Panc1 (cell line): Measurements from ENCODE around the gene IDUA. TPM values are rescaled to one million over a fixed set of nuclear protein-coding genes. Genes with fewer than 3 reads are reported as not detected.

Experiments
- ATAC-seq: fragments of 200-7000 bp; cut with Tn5 transposase; 2 replicates; pipeline ENCODE4 v1.9.1; 2020; ENCODE audit warnings: mild to moderate bottlenecking, moderate library complexity
- BruUV-seq: library from RNA; stranded (reverse); fragments of 400-500 nt; replicated peaks from 2 replicates; lab custom pipeline; 2021; lab: Mats Ljungman, UMichigan
- CTCF ChIA-PET: fragments of 300-600 bp; sonication (Branson Sonifier 250); formaldehyde crosslinking; loops from one replicate; lab custom pipeline; 2022; ENCODE audit warnings: antibody characterized with exemption; lab: Charles Lee
- POLR2A ChIA-PET: fragments of 300-600 bp; sonication (Branson Sonifier 250); formaldehyde crosslinking; loops from one replicate; lab custom pipeline; 2022; ENCODE audit warnings: antibody characterized with exemption; lab: Charles Lee
- DNase-seq: peaks from one replicate; pipeline ENCODE4 v3.0.0-alpha.2; 2010; ENCODE audit warnings: low read depth, low spot score
- H3K27ac ChIP-seq: 2 replicates; pipeline ENCODE4 v1.5.1; 2011; ENCODE audit warnings: mild to moderate bottlenecking, low read length, inconsistent platforms
- H3K27me3 ChIP-seq: fragments of 200-500 bp; sonication (Bioruptor generic); 2 replicates; pipeline ENCODE4 v1.6.0; 2014; ENCODE audit warnings: low read length, inconsistent platforms; ENCODE audit not compliant: control insufficient read depth, insufficient read depth
- H3K36me3 ChIP-seq: fragments of 200-500 bp; sonication (Bioruptor generic); 2 replicates; pipeline ENCODE4 v1.5.1; 2014; ENCODE audit warnings: inconsistent platforms, mild to moderate bottlenecking, low read length, moderate library complexity; ENCODE audit not compliant: control insufficient read depth, insufficient read depth
- H3K4me1 ChIP-seq: 2 replicates; pipeline ENCODE4 v1.5.1; 2011; ENCODE audit warnings: inconsistent platforms, mild to moderate bottlenecking, low read length, moderate library complexity; ENCODE audit not compliant: control insufficient read depth, insufficient read depth
- H3K4me3 ChIP-seq, 2 experiments: 2 replicates each; pipeline ENCODE4 v1.5.1; 2011 to 2012; ENCODE audit warnings: low read depth in 2 of 2, low read length in 2 of 2, mild to moderate bottlenecking in 2 of 2, inconsistent platforms in 1 of 2, moderate library complexity in 1 of 2
- H3K9me3 ChIP-seq: fragments of 200-500 bp; sonication (Bioruptor generic); 2 replicates; pipeline ENCODE4 v1.5.1; 2014; ENCODE audit warnings: low read depth, mild to moderate bottlenecking, inconsistent platforms, low read length, moderate library complexity; ENCODE audit not compliant: control insufficient read depth, insufficient read depth
- POLR2AphosphoS5 ChIP-seq: IDR thresholded peaks from 2 replicates; pipeline ENCODE4 v1.6.1; 2012; ENCODE audit warnings: mild to moderate bottlenecking, low read depth, low read length, moderate library complexity
- SIN3A ChIP-seq: IDR thresholded peaks from 2 replicates; pipeline ENCODE4 v1.6.1; 2012; ENCODE audit warnings: low read depth, mild to moderate bottlenecking, low read length, moderate library complexity, borderline replicate concordance; ENCODE audit not compliant: insufficient read depth
- TCF7L2 ChIP-seq: IDR thresholded peaks from 2 replicates; pipeline ENCODE4 v1.6.1; 2011; ENCODE audit warnings: mild to moderate bottlenecking, low read depth, low read length, inconsistent platforms
- in situ Hi-C: cut with HindIII; loops from 2 replicates; pipeline ENCODE4 v1.10.0; 2016; ENCODE audit warnings: low sequenced_read_pairs, low pct_unique_long_range_greater_than_20kb
- intact Hi-C: fragments of 100-400 bp; cut with micrococcal nuclease; formaldehyde crosslinking; loops from one replicate; pipeline ENCODE4 v1.10.0; 2022; ENCODE audit not compliant: unreplicated experiment
- total RNA-seq: library from RNA; stranded (reverse); gene quantifications from one replicate; pipeline ENCODE4 v1.2.1, GENCODE V29; 2021; ENCODE audit not compliant: unreplicated experiment
- TF ChIP-seq, protein P1 (sequence below): fragments of 450-650 bp; IDR thresholded peaks from 2 replicates; pipeline ENCODE4 v1.5.1; 2017; ENCODE audit warnings: mild to moderate bottlenecking
- TF ChIP-seq, protein P2 (sequence below), 2 experiments: IDR thresholded peaks; 2 replicates each; pipeline ENCODE4 v1.6.1; 2011 to 2012; ENCODE audit warnings: low read depth in 2 of 2, control low read depth in 1 of 2, low read length in 1 of 2, mild to moderate bottlenecking in 1 of 2, moderate library complexity in 1 of 2; ENCODE audit not compliant: insufficient read depth in 1 of 2

Gene IDUA
- total RNA-seq, 1 experiment from 2014 or later: 30.6 TPM

DNA sequence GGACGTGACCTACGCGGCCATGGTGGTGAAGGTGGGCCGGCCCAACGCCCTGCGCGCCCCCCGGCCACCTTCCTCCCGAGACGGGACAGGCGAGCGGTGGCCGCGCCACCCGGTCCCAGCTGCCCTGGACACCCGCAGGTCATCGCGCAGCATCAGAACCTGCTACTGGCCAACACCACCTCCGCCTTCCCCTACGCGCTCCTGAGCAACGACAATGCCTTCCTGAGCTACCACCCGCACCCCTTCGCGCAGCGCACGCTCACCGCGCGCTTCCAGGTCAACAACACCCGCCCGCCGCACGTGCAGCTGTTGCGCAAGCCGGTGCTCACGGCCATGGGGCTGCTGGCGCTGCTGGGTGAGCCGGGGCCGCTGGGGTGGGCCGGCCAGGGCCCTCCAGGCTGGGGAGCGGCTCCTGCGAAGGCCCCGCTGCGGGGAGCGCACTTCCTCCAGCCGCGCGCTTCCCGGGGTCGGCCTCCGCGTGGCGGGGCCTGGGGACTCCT is 15.3 kb downstream of the IDUA start:
- ATAC-seq: no peak
- H3K36me3 ChIP-seq: no peaks in the 10 kb centered on the region
- in situ Hi-C loops: no loop called here
- no peak overlapping the region for H3K27ac ChIP-seq
- no peak overlapping the region for H3K4me3 ChIP-seq
- CTCF ChIA-PET: no interaction called here
- H3K4me1 ChIP-seq: no peaks in the 10 kb centered on the region; the same call in 1 of the 2 replicates
- no peaks in the 10 kb centered on the region for H3K27me3 ChIP-seq
- no peaks in the 10 kb centered on the region for H3K9me3 ChIP-seq
- no peak for DNase-seq
- intact Hi-C loops: no loop called here
- TF ChIP-seq, protein P1, sequence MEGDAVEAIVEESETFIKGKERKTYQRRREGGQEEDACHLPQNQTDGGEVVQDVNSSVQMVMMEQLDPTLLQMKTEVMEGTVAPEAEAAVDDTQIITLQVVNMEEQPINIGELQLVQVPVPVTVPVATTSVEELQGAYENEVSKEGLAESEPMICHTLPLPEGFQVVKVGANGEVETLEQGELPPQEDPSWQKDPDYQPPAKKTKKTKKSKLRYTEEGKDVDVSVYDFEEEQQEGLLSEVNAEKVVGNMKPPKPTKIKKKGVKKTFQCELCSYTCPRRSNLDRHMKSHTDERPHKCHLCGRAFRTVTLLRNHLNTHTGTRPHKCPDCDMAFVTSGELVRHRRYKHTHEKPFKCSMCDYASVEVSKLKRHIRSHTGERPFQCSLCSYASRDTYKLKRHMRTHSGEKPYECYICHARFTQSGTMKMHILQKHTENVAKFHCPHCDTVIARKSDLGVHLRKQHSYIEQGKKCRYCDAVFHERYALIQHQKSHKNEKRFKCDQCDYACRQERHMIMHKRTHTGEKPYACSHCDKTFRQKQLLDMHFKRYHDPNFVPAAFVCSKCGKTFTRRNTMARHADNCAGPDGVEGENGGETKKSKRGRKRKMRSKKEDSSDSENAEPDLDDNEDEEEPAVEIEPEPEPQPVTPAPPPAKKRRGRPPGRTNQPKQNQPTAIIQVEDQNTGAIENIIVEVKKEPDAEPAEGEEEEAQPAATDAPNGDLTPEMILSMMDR: no peak
- TF ChIP-seq TCF7L2 (no peak), SIN3A (no peak), POLR2AphosphoS5 (no peak)
- TF ChIP-seq, protein P2, sequence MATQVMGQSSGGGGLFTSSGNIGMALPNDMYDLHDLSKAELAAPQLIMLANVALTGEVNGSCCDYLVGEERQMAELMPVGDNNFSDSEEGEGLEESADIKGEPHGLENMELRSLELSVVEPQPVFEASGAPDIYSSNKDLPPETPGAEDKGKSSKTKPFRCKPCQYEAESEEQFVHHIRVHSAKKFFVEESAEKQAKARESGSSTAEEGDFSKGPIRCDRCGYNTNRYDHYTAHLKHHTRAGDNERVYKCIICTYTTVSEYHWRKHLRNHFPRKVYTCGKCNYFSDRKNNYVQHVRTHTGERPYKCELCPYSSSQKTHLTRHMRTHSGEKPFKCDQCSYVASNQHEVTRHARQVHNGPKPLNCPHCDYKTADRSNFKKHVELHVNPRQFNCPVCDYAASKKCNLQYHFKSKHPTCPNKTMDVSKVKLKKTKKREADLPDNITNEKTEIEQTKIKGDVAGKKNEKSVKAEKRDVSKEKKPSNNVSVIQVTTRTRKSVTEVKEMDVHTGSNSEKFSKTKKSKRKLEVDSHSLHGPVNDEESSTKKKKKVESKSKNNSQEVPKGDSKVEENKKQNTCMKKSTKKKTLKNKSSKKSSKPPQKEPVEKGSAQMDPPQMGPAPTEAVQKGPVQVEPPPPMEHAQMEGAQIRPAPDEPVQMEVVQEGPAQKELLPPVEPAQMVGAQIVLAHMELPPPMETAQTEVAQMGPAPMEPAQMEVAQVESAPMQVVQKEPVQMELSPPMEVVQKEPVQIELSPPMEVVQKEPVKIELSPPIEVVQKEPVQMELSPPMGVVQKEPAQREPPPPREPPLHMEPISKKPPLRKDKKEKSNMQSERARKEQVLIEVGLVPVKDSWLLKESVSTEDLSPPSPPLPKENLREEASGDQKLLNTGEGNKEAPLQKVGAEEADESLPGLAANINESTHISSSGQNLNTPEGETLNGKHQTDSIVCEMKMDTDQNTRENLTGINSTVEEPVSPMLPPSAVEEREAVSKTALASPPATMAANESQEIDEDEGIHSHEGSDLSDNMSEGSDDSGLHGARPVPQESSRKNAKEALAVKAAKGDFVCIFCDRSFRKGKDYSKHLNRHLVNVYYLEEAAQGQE (IDR thresholded peaks at IDR 0.05; ENCODE audit: insufficient read depth in 1 of 2, low read depth in 2 of 2, low read length in 1 of 2): no peak
- no TSS peak for BruUV-seq
- POLR2A ChIA-PET: no interaction called here

GRCh38 chr4:1002631-1003251 is 15.9 kb downstream of the IDUA start:
- ChIA-PET POLR2A (no interaction called here), CTCF (interaction anchor here (0.6 kb wide), 1 partner anchor 263 kb away, joined by 7 read pairs; no protein-coding TSS in a partner anchor)
- no TSS peak for BruUV-seq
- in situ Hi-C loops: no loop called here
- Histone ChIP-seq H3K9me3 (no peaks in the 10 kb centered on the region), H3K4me1 (no peaks in the 10 kb centered on the region; the same call in 1 of the 2 replicates), H3K27me3 (no peaks in the 10 kb centered on the region), H3K36me3 (no peaks in the 10 kb centered on the region), H3K27ac (no peak overlapping the region), H3K4me3 (no peak overlapping the region)
- TF ChIP-seq, protein P1: no peak
- TF ChIP-seq SIN3A: no peak
- TF ChIP-seq POLR2AphosphoS5: no peak
- no peak for TF ChIP-seq TCF7L2
- TF ChIP-seq, protein P2 (IDR thresholded peaks at IDR 0.05; ENCODE audit: insufficient read depth in 1 of 2, low read depth in 2 of 2, low read length in 1 of 2): no peak
- no peak for ATAC-seq
- intact Hi-C loops: no loop called here
- DNase-seq: no peak
